GM12875 (cell line): Measurements from ENCODE around the gene TMEM181.
"Not testable (repeated sequence)": the region's sequence is repeated elsewhere in the genome, so short reads cannot be mapped to it uniquely, and the experiment has no call there.

Source experiments
- H3K4me3 ChIP-seq: one replicate; pipeline ENCODE4 v1.5.1; 2011; ENCODE audit warnings: low read depth, low read length, control low read depth
- CTCF ChIP-seq: IDR thresholded peaks from 2 replicates; pipeline ENCODE4 v1.5.1; 2011; ENCODE audit warnings: low read depth, mild to moderate bottlenecking, control low read depth, inconsistent platforms, low read length, moderate library complexity, borderline replicate concordance; ENCODE audit not compliant: insufficient read depth

TMEM181 gene

GRCh38 chr6:158630938-158631616, 71.2 kb downstream of the TMEM181 start:
- TF ChIP-seq CTCF, result no peak
- H3K4me3 ChIP-seq, result no peak overlapping the region

GRCh38 chr6:158631678-158632537, 72.0 kb downstream of the TMEM181 start:
- H3K4me3 ChIP-seq, result no peak overlapping the region
- no peak for TF ChIP-seq CTCF

GRCh38 chr6:158632538-158633119, 72.7 kb downstream of the TMEM181 start:
- not testable (repeated sequence) for H3K4me3 ChIP-seq

GRCh38 chr6:158633127-158633526, 73.2 kb downstream of the TMEM181 start:
- no peak overlapping the region for H3K4me3 ChIP-seq
- TF ChIP-seq CTCF, result no peak

GRCh38 chr6:158634695-158635426, 75.0 kb downstream of the TMEM181 start:
- H3K4me3 ChIP-seq, result no peak overlapping the region
- no peak for TF ChIP-seq CTCF

GRCh38 chr6:158635427-158636073, 75.7 kb downstream of the TMEM181 start:
- TF ChIP-seq CTCF, result no peak
- no peak overlapping the region for H3K4me3 ChIP-seq

- H3K4me3 ChIP-seq, result no peak overlapping the region
- no peak for TF ChIP-seq CTCF
These were observed 76.9 kb downstream of the TMEM181 start for GRCh38 chr6:158636778-158637177.
